GM12878 (cell line): Measurements from ENCODE around the gene CCDC61. TPM values are rescaled to one million over a fixed set of nuclear protein-coding genes. Genes with fewer than 3 reads are reported as not detected.

Source experiments
- ATAC-seq: fragments of 200-7000 bp; cut with Tn5 transposase; 3 replicates; pipeline ENCODE4 v1.9.1; 2020; ENCODE audit warnings: mild to moderate bottlenecking, moderate library complexity
- BruUV-seq: library from RNA; stranded (reverse); fragments of 400-500 nt; replicated peaks from 2 replicates; lab custom pipeline; 2021; lab: Mats Ljungman, UMichigan
- CTCF ChIA-PET: fragments of 300-600 bp; sonication (Branson Sonifier 250); formaldehyde crosslinking; extraction: SDS; loops from one replicate; lab custom pipeline; 2021; ENCODE audit warnings: inconsistent platforms; lab: Yijun Ruan, JAX
- POLR2A ChIA-PET: fragments of 350-600 bp; formaldehyde crosslinking; extraction: SDS; loops from one replicate; lab custom pipeline; 2021; ENCODE audit warnings: inconsistent platforms; lab: Charles Lee
- RAD21 ChIA-PET: fragments of 300-600 bp; sonication (Branson Sonifier 250); formaldehyde crosslinking; loops from one replicate; lab custom pipeline; 2023; ENCODE audit warnings: antibody characterized with exemption; ENCODE audit not compliant: unreplicated experiment; lab: Charles Lee
- SMC1A ChIA-PET: fragments of 300-600 bp; sonication (Branson Sonifier 250); formaldehyde crosslinking; loops from one replicate; lab custom pipeline; 2023; ENCODE audit not compliant: unreplicated experiment, uncharacterized antibody; lab: Charles Lee
- DNase-seq: peaks from one replicate; pipeline ENCODE4 v3.0.0-alpha.2; 2011; ENCODE audit warnings: low read depth, low spot score
- FAIRE-seq: peaks from 3 replicates; lab custom pipeline; 2011; peaks lifted over from hg19 to GRCh38; lab: Jason Lieb, UNC
- H2AFZ ChIP-seq: 2 replicates; pipeline ENCODE4 v1.6.0; 2011; ENCODE audit warnings: low read depth, low read length, control low read depth; ENCODE audit not compliant: control insufficient read depth
- H3K27ac ChIP-seq: 2 replicates; pipeline ENCODE4 v1.5.1; 2011; ENCODE audit warnings: control low read depth; ENCODE audit not compliant: control insufficient read depth, insufficient read depth
- H3K27me3 ChIP-seq, 2 experiments: replicated peaks in 1 of 2; 2 replicates each; pipeline versions ENCODE4 v1.6.0 to v1.6.1; 2011; ENCODE audit warnings: low read length in 1 of 2; ENCODE audit not compliant: control insufficient read depth in 2 of 2, insufficient read depth in 2 of 2
- H3K36me3 ChIP-seq, 2 experiments: 2 replicates each; pipeline ENCODE4 v1.5.1; 2011; ENCODE audit warnings: low read length in 1 of 2; ENCODE audit not compliant: control insufficient read depth in 2 of 2, insufficient read depth in 2 of 2
- H3K4me1 ChIP-seq: 2 replicates; pipeline ENCODE4 v1.6.1; 2011; ENCODE audit warnings: mild to moderate bottlenecking, low read length, moderate library complexity, mixed read lengths; ENCODE audit not compliant: control insufficient read depth, insufficient read depth
- H3K4me2 ChIP-seq: 2 replicates; pipeline ENCODE4 v1.6.0; 2011; ENCODE audit warnings: control low read depth; ENCODE audit not compliant: control insufficient read depth, insufficient read depth
- H3K4me3 ChIP-seq: fragments of 200-600 bp; sonication (generic); 2 replicates; pipeline ENCODE4 v1.5.1; 2016
- H3K79me2 ChIP-seq: 2 replicates; pipeline ENCODE4 v1.6.0; 2011; ENCODE audit warnings: low read length; ENCODE audit not compliant: control insufficient read depth, insufficient read depth
- H3K9ac ChIP-seq: 2 replicates; pipeline ENCODE4 v1.8.0; 2011; ENCODE audit warnings: low read length, control low read depth, mixed read lengths; ENCODE audit not compliant: control insufficient read depth, insufficient read depth
- H3K9me3 ChIP-seq: replicated peaks from 3 replicates; pipeline ENCODE4 v1.5.1; 2011; ENCODE audit warnings: mild to moderate bottlenecking, low read length; ENCODE audit not compliant: control insufficient read depth, insufficient read depth
- H4K20me1 ChIP-seq: 2 replicates; pipeline ENCODE4 v1.6.0; 2011; ENCODE audit not compliant: control insufficient read depth, insufficient read depth
- IRF4 ChIP-seq: IDR thresholded peaks from 2 replicates; pipeline ENCODE4 v1.6.1; 2011; ENCODE audit warnings: low read depth, low read length
- JUNB ChIP-seq: IDR thresholded peaks from 2 replicates; pipeline ENCODE4 v1.6.1; 2016; ENCODE audit warnings: antibody characterized with exemption, mild to moderate bottlenecking
- KAT2A ChIP-seq: conservative IDR thresholded peaks from 2 replicates; pipeline ENCODE4 v1.6.1; 2011; ENCODE audit warnings: low read depth, low read length; ENCODE audit not compliant: control insufficient read depth
- MEF2A ChIP-seq: IDR thresholded peaks from 2 replicates; pipeline ENCODE4 v1.6.1; 2011; ENCODE audit warnings: low read depth, mild to moderate bottlenecking, low read length, moderate library complexity; ENCODE audit not compliant: insufficient read depth
- MYB ChIP-seq: fragments of 150-350 bp; IDR thresholded peaks from 2 replicates; pipeline ENCODE4 v1.6.1; 2014; ENCODE audit warnings: mild to moderate bottlenecking, low read depth, low read length, borderline replicate concordance
- NBN ChIP-seq: fragments of 450-650 bp; IDR thresholded peaks from 2 replicates; pipeline ENCODE4 v1.6.1; 2016
- NFIC ChIP-seq: IDR thresholded peaks from 2 replicates; pipeline ENCODE4 v1.6.1; 2012; ENCODE audit warnings: low read depth, mild to moderate bottlenecking, inconsistent platforms, low read length, moderate library complexity
- NR2C1 ChIP-seq: fragments of 450-650 bp; IDR thresholded peaks from 2 replicates; pipeline ENCODE4 v1.6.1; 2017; ENCODE audit warnings: antibody characterized with exemption, mild to moderate bottlenecking, moderate library complexity
- NR2C2 ChIP-seq: IDR thresholded peaks from 2 replicates; pipeline ENCODE4 v1.6.1; 2011; ENCODE audit warnings: borderline replicate concordance, low read depth; ENCODE audit not compliant: control insufficient read depth, insufficient read length
- NR2F1 ChIP-seq: fragments of 450-650 bp; conservative IDR thresholded peaks from 2 replicates; pipeline ENCODE4 v1.6.1; 2017; ENCODE audit warnings: mild to moderate bottlenecking
- PAX5 ChIP-seq: IDR thresholded peaks from 2 replicates; pipeline ENCODE4 v1.6.1; 2011; ENCODE audit warnings: low read depth, low read length, borderline replicate concordance
- POLR2A ChIP-seq: IDR thresholded peaks from 2 replicates; pipeline ENCODE4 v1.6.1; 2011; ENCODE audit warnings: low read depth, mild to moderate bottlenecking, low read length
- SMAD1 ChIP-seq: fragments of 450-650 bp; IDR thresholded peaks from 2 replicates; pipeline ENCODE4 v1.6.1; 2018; ENCODE audit warnings: mild to moderate bottlenecking, low read depth; ENCODE audit not compliant: partially characterized antibody
- SP1 ChIP-seq: IDR thresholded peaks from one replicate; pipeline ENCODE4 v1.6.1; 2011; ENCODE audit warnings: low read depth, low read length
- ZNF384 ChIP-seq: IDR thresholded peaks from 2 replicates; pipeline ENCODE4 v1.6.1; 2012; ENCODE audit warnings: low read depth, mild to moderate bottlenecking, low read length, improper control_type of control experiment, borderline replicate concordance
- ZZZ3 ChIP-seq: IDR thresholded peaks from 2 replicates; pipeline ENCODE4 v1.6.1; 2011; ENCODE audit warnings: low read depth; ENCODE audit not compliant: control insufficient read depth, insufficient read length
- WGBS: methylation state at CpG from one replicate; pipeline ENCODE4 v1.1.6; 2016; ENCODE audit warnings: low lambda C conversion rate; ENCODE audit not compliant: insufficient replicate concordance, insufficient coverage; ENCODE audit errors: missing lambda C conversion rate; 5-methylcytosine and 5-hydroxymethylcytosine counted together
- in situ Hi-C: fragments of 300-500 bp; cut with MboI; formaldehyde crosslinking; loops from 9 replicates; pipeline ENCODE4 v1.14.3; 2018; ENCODE audit warnings: mixed read lengths
- intact Hi-C: fragments of 100-400 bp; cut with micrococcal nuclease; formaldehyde crosslinking; loops from one replicate; pipeline ENCODE4 v1.14.2; 2022; ENCODE audit not compliant: unreplicated experiment
- polyA plus RNA-seq, 11 experiments: library from polyadenylated mRNA; depleted of rRNA in 4 of 11; unstranded in 6 of 11; stranded (reverse) in 5 of 11; fragments of >200 nt; fragmentation: Nextera tagmentation in 4 of 11; fragmentation: Illumina TruSeq in 1 of 11; extraction: Ambion mirVana in 4 of 11; extraction: Trizol in 1 of 11; gene quantifications; 1 replicate in 1 of 11; 2 replicates in 10 of 11; pipeline versions ENCODE4 v1.2.1 to v1.2.3, GENCODE V29; 2011 to 2016; ENCODE audit warnings: inconsistent platforms in 2 of 11, missing spikeins in 2 of 11, low read depth in 1 of 11
- total RNA-seq, 4 experiments: library from RNA; depleted of rRNA in 3 of 4; stranded (reverse); fragments of >200 nt in 3 of 4; fragmentation: Illumina TruSeq in 1 of 4; extraction: Trizol in 1 of 4; gene quantifications; 2 replicates each; pipeline versions ENCODE4 v1.2.1 to v1.2.3, GENCODE V29; 2013 to 2021
- TF ChIP-seq, protein P1 (sequence below): IDR thresholded peaks from 2 replicates; pipeline ENCODE4 v1.6.1; 2012; ENCODE audit warnings: low read depth, low read length, improper control_type of control experiment
- TF ChIP-seq, protein P2 (sequence below): fragments of 450-650 bp; IDR thresholded peaks from 2 replicates; pipeline ENCODE4 v1.6.1; 2017; ENCODE audit warnings: mild to moderate bottlenecking
- TF ChIP-seq, protein P3 (sequence below): fragments of 450-650 bp; IDR thresholded peaks from 2 replicates; pipeline ENCODE4 v1.6.1; 2018; ENCODE audit warnings: borderline replicate concordance, mild to moderate bottlenecking; ENCODE audit not compliant: partially characterized antibody

The CCDC61 gene
- total and polyA plus RNA-seq, 10 of the 15 experiments (the other 5 are each of a cell fraction or from before 2014, with no cell fraction given) = 0.27 to 27.1 (median 8.7) TPM

DNA sequence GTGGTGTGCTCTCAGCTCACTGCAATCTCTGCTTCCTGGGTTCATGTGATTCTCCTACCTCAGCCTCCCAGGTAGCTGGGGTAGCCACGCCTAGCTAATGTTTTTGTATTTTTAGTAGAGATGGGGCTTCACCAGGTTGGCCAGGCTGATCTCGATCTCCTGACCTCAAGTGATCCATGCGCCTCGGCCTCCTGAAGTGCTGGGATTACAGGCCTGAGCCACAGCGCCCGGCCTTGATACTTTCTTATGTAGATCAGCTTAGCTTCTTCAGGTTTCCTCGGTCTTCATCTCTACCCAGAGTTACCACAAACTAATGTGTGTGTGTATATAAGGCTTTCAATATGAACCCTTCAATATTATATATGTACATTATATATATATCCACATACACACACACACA lies 9.9 kb upstream of the CCDC61 start (continued):
- TF ChIP-seq, protein P1, sequence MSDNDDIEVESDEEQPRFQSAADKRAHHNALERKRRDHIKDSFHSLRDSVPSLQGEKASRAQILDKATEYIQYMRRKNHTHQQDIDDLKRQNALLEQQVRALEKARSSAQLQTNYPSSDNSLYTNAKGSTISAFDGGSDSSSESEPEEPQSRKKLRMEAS = no peak
- TF ChIP-seq SMAD1 (no peak), ZZZ3 (no peak), MYB (no peak), NR2C1 (no peak), KAT2A (no peak), SP1 (no peak)

DNA sequence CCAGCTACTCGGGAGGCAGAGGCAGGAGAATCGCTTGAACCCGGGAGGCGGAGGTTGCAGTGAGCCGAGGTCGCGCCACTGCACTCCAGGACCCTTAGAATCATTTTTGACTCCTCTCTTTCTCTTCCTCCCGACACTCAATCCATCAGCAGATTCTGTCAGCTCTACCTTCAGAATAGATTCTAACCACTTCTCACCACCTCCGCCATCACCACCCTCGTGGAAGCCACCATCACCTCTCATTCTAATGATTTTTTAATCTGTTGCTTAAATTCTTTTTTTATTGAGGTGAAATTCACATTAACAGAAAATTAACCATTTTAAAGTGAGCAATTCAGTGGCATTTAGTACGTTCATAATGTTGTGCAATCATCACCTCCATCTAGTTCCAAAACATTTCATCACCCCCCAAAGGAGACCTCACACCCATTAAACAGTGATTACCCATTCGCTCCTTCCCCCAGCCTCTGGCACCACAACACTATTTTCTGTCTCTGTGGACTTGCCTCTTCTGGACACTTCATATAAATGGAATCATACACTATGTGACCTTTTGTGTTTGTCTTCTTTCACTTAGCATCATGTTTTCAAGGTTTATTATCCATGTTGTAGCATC lies 5.0 kb upstream of the CCDC61 start:
- intact Hi-C loops = loop anchor here (10.0 kb wide), 1 partner anchor 175 kb away; the partner anchor contains the start of gene RSPH6A
- WGBS = 57% methylated on average over 12 of the region's 12 CpGs
- TF ChIP-seq JUNB (no peak), IRF4 (no peak), ZNF384 (no peak), NBN (no peak), MEF2A (no peak), NR2F1 (no peak), NFIC (no peak), POLR2A (no peak), NR2C2 (no peak), PAX5 (no peak)
- TF ChIP-seq, protein P2, sequence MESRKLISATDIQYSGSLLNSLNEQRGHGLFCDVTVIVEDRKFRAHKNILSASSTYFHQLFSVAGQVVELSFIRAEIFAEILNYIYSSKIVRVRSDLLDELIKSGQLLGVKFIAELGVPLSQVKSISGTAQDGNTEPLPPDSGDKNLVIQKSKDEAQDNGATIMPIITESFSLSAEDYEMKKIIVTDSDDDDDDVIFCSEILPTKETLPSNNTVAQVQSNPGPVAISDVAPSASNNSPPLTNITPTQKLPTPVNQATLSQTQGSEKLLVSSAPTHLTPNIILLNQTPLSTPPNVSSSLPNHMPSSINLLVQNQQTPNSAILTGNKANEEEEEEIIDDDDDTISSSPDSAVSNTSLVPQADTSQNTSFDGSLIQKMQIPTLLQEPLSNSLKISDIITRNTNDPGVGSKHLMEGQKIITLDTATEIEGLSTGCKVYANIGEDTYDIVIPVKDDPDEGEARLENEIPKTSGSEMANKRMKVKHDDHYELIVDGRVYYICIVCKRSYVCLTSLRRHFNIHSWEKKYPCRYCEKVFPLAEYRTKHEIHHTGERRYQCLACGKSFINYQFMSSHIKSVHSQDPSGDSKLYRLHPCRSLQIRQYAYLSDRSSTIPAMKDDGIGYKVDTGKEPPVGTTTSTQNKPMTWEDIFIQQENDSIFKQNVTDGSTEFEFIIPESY = no peak
- TF ChIP-seq, protein P3, sequence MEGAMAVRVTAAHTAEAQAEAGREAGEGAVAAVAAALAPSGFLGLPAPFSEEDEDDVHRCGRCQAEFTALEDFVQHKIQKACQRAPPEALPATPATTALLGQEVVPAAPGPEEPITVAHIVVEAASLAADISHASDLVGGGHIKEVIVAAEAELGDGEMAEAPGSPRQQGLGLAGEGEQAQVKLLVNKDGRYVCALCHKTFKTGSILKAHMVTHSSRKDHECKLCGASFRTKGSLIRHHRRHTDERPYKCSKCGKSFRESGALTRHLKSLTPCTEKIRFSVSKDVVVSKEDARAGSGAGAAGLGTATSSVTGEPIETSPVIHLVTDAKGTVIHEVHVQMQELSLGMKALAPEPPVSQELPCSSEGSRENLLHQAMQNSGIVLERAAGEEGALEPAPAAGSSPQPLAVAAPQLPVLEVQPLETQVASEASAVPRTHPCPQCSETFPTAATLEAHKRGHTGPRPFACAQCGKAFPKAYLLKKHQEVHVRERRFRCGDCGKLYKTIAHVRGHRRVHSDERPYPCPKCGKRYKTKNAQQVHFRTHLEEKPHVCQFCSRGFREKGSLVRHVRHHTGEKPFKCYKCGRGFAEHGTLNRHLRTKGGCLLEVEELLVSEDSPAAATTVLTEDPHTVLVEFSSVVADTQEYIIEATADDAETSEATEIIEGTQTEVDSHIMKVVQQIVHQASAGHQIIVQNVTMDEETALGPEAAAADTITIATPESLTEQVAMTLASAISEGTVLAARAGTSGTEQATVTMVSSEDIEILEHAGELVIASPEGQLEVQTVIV = no peak

More for the DNA sequence above, 5.0 kb upstream of the CCDC61 start:
- no peak overlapping the region for H3K4me3 ChIP-seq
- H3K79me2 ChIP-seq = no peaks in the 10 kb centered on the region
- H3K4me1 ChIP-seq = no peaks in the 10 kb centered on the region
- H3K27me3 ChIP-seq = no peaks in the 10 kb centered on the region; a peak in 1 of 4 replicates
- H3K27ac ChIP-seq = no peak overlapping the region
- ATAC-seq (no peak), DNase-seq (no peak), FAIRE-seq (no peak)
- no peaks in the 10 kb centered on the region for H3K9me3 ChIP-seq
- ChIA-PET CTCF (no interaction called here), SMC1A (no interaction called here), RAD21 (no interaction called here), POLR2A (no interaction called here)
- in situ Hi-C loops = no loop called here
- H3K36me3 ChIP-seq = no peaks in the 10 kb centered on the region
- no peaks in the 10 kb centered on the region for H4K20me1 ChIP-seq
- no TSS peak for BruUV-seq
- no peak overlapping the region for H3K9ac ChIP-seq
- no peak overlapping the region for H3K4me2 ChIP-seq
- no peak overlapping the region for H2AFZ ChIP-seq
